Peyer's patch (tissue), 4 donors: ENCODE measurements around the gene MTHFSD. TPM values are rescaled to one million over a fixed set of nuclear protein-coding genes. Genes with fewer than 3 reads are reported as not detected.

Experiments
- DNase-seq, 3 donors: peaks; one replicate each; pipeline ENCODE4 v3.0.0-alpha.2; 2017 to 2019
- H3K27ac ChIP-seq, 4 donors: fragments of 200-600 bp; sonication (generic); one replicate each; pipeline ENCODE4 v1.5.1; 2016 to 2019
- H3K27me3 ChIP-seq, 2 donors: fragments of 200-600 bp; sonication (generic); one replicate each; pipeline ENCODE4 v1.5.1; 2019
- H3K36me3 ChIP-seq, 3 donors: fragments of 200-600 bp; sonication (generic); one replicate each; pipeline ENCODE4 v1.5.1; 2016 to 2019
- H3K4me1 ChIP-seq, 4 donors: fragments of 200-600 bp; sonication (generic); one replicate each; pipeline ENCODE4 v1.5.1; 2016 to 2019
- H3K4me3 ChIP-seq, 4 donors: fragments of 200-600 bp; sonication (generic); 1 replicate in 3 of 4; 2 replicates in 1 of 4; pipeline ENCODE4 v1.5.1; 2016 to 2019; ENCODE audit warnings: mild to moderate bottlenecking in 1 of 4
- H3K9me3 ChIP-seq, 4 donors: fragments of 200-600 bp; sonication (generic); one replicate each; pipeline ENCODE4 v1.5.1; 2016 to 2019; ENCODE audit warnings: mild to moderate bottlenecking in 1 of 4
- CTCF ChIP-seq, 6 experiments: fragments of 450-650 bp in 4 of 6; fragments of 200-600 bp in 2 of 6; sonication (generic) in 1 of 6; IDR thresholded peaks; one replicate each; pipeline ENCODE4 v1.5.1; 2017 to 2019; ENCODE audit warnings: antibody characterized with exemption in 6 of 6, mild to moderate bottlenecking in 3 of 6, moderate library complexity in 1 of 6
- POLR2A ChIP-seq, 2 donors: fragments of 450-650 bp; IDR thresholded peaks; one replicate each; pipeline ENCODE4 v1.5.1; 2017; ENCODE audit warnings: antibody characterized with exemption in 2 of 2, mild to moderate bottlenecking in 2 of 2, moderate library complexity in 2 of 2
- total RNA-seq, 4 donors: library from RNA; depleted of rRNA; stranded (reverse); fragments of >200 nt; gene quantifications; one replicate each; pipeline ENCODE4 v1.1.0, GENCODE V29; 2016

The MTHFSD gene
- total RNA-seq, 4 donors from 2014 or later = 18.2 to 35.4 (median 21.9) TPM

GRCh38 chr16:86576591-86577313 is 21.7 kb upstream of the MTHFSD start:
- no peaks in the 10 kb centered on the region for H3K36me3 ChIP-seq
- DNase-seq = no peak
- peaks cover 0 to 34% of the 10 kb centered on the region in 2 donors for H3K27me3 ChIP-seq
- peak overlapping the region in 2 of 4 donors; percentile 64 to 67 for H3K27ac ChIP-seq
- no peaks in the 10 kb centered on the region for H3K9me3 ChIP-seq
- TF ChIP-seq CTCF (IDR thresholded peaks at IDR 0.05) (no peak), POLR2A (IDR thresholded peaks at IDR 0.05) (no peak)
- peaks cover 0 to 7% (median 0%) of the 10 kb centered on the region in 4 donors for H3K4me1 ChIP-seq
- peak overlapping the region in 3 of 4 donors; percentile 24 to 56 (median 51) for H3K4me3 ChIP-seq

GRCh38 chr16:86575754-86576557 is 20.9 kb upstream of the MTHFSD start:
- TF ChIP-seq CTCF (IDR thresholded peaks at IDR 0.05) = peak in 5 of 6 experiments; percentile 8 to 47 (median 42)
- peak in 1 of 2 donors; percentile 43 for TF ChIP-seq POLR2A (IDR thresholded peaks at IDR 0.05)
- Histone ChIP-seq H3K4me3 (peak overlapping the region; percentile 12 to 56 (median 38)), H3K27me3 (peaks cover 0 to 42% of the 10 kb centered on the region in 2 donors), H3K27ac (peak overlapping the region in 2 of 4 donors; percentile 64 to 67), H3K9me3 (no peaks in the 10 kb centered on the region), H3K36me3 (no peaks in the 10 kb centered on the region), H3K4me1 (peaks cover 0 to 7% (median 0%) of the 10 kb centered on the region in 4 donors)
- DNase-seq = peak; percentile 32 to 79 (median 77)

GRCh38 chr16:86575095-86575685 is 20.2 kb upstream of the MTHFSD start:
- H3K4me1 ChIP-seq = peaks cover 0 to 7% (median 0%) of the 10 kb centered on the region in 4 donors
- peak overlapping the region in 2 of 4 donors; percentile 51 to 56 for H3K4me3 ChIP-seq
- DNase-seq = no peak
- H3K9me3 ChIP-seq = no peaks in the 10 kb centered on the region
- peaks cover 0 to 43% of the 10 kb centered on the region in 2 donors for H3K27me3 ChIP-seq
- H3K27ac ChIP-seq = no peak overlapping the region
- no peaks in the 10 kb centered on the region for H3K36me3 ChIP-seq
- TF ChIP-seq CTCF (IDR thresholded peaks at IDR 0.05) (no peak), POLR2A (IDR thresholded peaks at IDR 0.05) (no peak)

GRCh38 chr16:86574646-86575045 is 19.6 kb upstream of the MTHFSD start:
- Histone ChIP-seq H3K4me1 (peaks cover 0 to 7% (median 0%) of the 10 kb centered on the region in 4 donors), H3K9me3 (no peaks in the 10 kb centered on the region), H3K27me3 (peaks cover 0 to 42% of the 10 kb centered on the region in 2 donors), H3K36me3 (no peaks in the 10 kb centered on the region), H3K27ac (no peak overlapping the region), H3K4me3 (no peak overlapping the region)
- no peak for DNase-seq
- TF ChIP-seq POLR2A (IDR thresholded peaks at IDR 0.05) (no peak), CTCF (IDR thresholded peaks at IDR 0.05) (no peak)

GRCh38 chr16:86573646-86574508 is 18.8 kb upstream of the MTHFSD start:
- Histone ChIP-seq H3K9me3 (no peaks in the 10 kb centered on the region), H3K27me3 (peaks cover 0 to 38% of the 10 kb centered on the region in 2 donors), H3K27ac (no peak overlapping the region)

More at GRCh38 chr16:86573646-86574508, 18.8 kb upstream of the MTHFSD start:
- DNase-seq = no peak
- H3K4me3 ChIP-seq = no peak overlapping the region
- H3K4me1 ChIP-seq = peaks cover 0 to 7% (median 0%) of the 10 kb centered on the region in 4 donors
- TF ChIP-seq CTCF (IDR thresholded peaks at IDR 0.05) (no peak), POLR2A (IDR thresholded peaks at IDR 0.05) (no peak)
- H3K36me3 ChIP-seq = no peaks in the 10 kb centered on the region
